SJCRH30 (cell line): Measurements from ENCODE around the gene DENND4B. TPM values are rescaled to one million over a fixed set of nuclear protein-coding genes. Genes with fewer than 3 reads are reported as not detected.

Source experiments
- DNase-seq, 2 experiments: peaks; one replicate each; pipeline ENCODE4 v3.0.0-alpha.2; 2015 to 2020
- H3K27ac ChIP-seq: fragments of 250-450 bp; sonication (Bioruptor Pico); 2 replicates; pipeline ENCODE4 v1.5.1; 2020; ENCODE audit warnings: mild to moderate bottlenecking, moderate library complexity
- H3K27me3 ChIP-seq: fragments of 250-450 bp; sonication (Bioruptor Pico); 2 replicates; pipeline ENCODE4 v1.5.1; 2020; ENCODE audit warnings: mild to moderate bottlenecking, moderate library complexity
- H3K36me3 ChIP-seq: fragments of 250-450 bp; sonication (Bioruptor Pico); 2 replicates; pipeline ENCODE4 v1.5.1; 2020; ENCODE audit warnings: mild to moderate bottlenecking, moderate library complexity
- H3K4me1 ChIP-seq: fragments of 250-450 bp; sonication (Bioruptor Pico); 2 replicates; pipeline ENCODE4 v1.5.1; 2020; ENCODE audit warnings: mild to moderate bottlenecking, moderate library complexity
- H3K4me3 ChIP-seq: fragments of 250-450 bp; sonication (Bioruptor Pico); 2 replicates; pipeline ENCODE4 v1.5.1; 2020; ENCODE audit warnings: mild to moderate bottlenecking, moderate library complexity
- H3K9me3 ChIP-seq: fragments of 250-450 bp; sonication (Bioruptor Pico); replicated peaks from 2 replicates; pipeline ENCODE4 v1.5.1; 2020; ENCODE audit warnings: mild to moderate bottlenecking, moderate library complexity
- total RNA-seq: library from RNA; depleted of rRNA; stranded (reverse); fragments of >200 nt; shearing (Covaris generic); gene quantifications from 2 replicates; pipeline ENCODE4 v1.2.3, GENCODE V29; 2014

DENND4B gene
- total RNA-seq, 1 experiment from 2014 or later: 26.3 TPM

DNA sequence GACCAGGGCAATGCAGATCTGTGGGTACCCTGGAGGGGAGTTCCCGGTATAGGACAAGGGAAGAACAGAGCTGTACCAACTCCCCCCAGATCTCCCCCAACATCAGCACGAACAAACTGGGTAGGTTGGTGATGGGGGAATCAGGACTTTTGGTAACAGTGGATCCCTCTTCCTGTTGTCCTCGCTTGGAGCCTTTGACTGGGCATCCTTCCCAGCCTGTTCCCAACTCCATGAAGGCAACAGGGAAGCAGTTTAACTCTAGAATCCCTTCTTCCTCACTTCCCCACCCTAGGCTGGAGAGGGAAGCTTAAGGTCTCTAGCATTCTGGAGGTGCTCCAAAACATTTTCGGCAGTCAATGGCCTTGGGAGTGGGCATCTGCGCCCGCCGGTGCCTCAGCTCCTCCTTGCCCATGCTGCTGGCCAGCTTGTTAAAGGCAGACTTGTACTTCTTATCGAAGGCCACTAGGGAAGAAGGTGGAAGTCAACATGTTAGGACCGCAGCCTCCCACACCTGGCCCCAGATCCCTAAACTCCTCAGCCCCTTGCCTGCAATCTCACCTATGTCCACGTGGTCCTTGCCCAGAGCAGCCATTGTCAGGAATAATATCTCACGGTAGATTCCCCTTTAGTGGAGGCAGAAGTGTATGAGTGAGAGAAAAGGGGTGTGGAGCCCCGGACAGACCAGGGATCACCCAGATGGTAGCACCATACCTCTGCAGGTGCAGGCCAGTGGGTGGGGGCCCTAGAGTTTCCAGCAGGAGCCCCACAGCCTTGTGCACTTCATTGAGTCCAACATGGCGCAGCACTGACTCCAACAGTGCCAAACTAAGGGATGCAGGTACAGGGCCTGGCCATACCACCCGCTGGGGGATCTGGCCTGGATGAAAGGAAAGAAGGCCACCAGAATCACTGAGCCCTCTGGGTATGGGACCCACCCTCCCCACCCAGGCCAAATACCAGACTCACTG is 16.3 kb downstream of the DENND4B start:
- H3K27ac ChIP-seq: no peak overlapping the region
- DNase-seq: no peak
- no peaks in the 10 kb centered on the region; the same call in 1 of the 2 replicates for H3K36me3 ChIP-seq

DNA sequence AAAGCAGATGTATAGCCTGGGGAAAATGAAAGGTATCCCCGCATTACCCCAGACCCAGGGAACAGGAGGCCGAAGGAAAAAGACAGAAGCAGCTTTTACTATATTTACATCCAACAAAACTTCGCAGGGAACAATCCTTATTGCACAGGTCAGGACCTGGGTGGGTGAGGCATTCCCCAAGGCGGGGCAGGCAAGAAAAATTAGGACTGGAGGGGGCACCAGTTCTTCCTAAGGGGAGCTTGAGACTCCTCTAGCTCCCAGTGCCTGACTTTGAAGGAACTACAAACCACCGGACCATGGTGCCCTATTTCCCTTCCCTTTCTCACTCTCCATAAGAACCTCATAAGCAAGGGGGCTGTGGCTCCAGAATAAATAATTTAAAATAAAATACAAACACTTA is 17.1 kb downstream of the DENND4B start:
- no peaks in the 10 kb centered on the region for H3K9me3 ChIP-seq
- H3K27ac ChIP-seq: no peak overlapping the region
- no peak for DNase-seq
- no peaks in the 10 kb centered on the region for H3K27me3 ChIP-seq
- no peak overlapping the region for H3K4me3 ChIP-seq
- no peaks in the 10 kb centered on the region for H3K4me1 ChIP-seq
- no peaks in the 10 kb centered on the region; the same call in 1 of the 2 replicates for H3K36me3 ChIP-seq

More for the DNA sequence above, 16.3 kb downstream of the DENND4B start:
- no peaks in the 10 kb centered on the region for H3K27me3 ChIP-seq
- no peak overlapping the region for H3K4me3 ChIP-seq
- no peaks in the 10 kb centered on the region for H3K9me3 ChIP-seq
- H3K4me1 ChIP-seq: no peaks in the 10 kb centered on the region

DNA sequence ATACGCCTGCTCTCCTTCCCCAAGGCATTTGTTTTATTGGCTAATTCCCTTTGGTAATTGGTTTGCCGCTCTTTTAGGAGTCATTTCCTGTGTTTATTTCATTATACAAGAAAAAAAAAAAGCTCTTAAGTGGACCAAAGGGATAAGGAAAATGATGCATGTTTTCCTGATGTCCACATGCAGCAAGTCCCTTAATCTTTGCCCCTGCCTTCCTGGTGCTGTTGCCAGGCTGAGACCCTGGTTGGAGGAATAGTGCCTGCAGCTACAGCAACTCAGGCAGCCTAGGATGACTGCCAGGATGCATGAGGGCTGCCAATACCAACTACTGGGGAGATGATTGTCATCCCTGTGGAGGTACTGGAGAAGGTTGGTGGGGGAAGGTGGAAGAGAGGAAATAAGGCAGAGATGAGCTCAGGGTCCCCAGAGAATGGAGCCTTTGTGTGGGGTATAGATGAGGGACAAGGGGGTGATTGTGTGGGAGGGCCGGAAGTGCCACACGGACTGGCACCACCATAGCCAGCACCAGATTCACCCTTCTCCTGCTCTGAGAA is 17.7 kb downstream of the DENND4B start:
- H3K27me3 ChIP-seq: no peaks in the 10 kb centered on the region
- H3K4me1 ChIP-seq: peaks cover under 1% of the 10 kb centered on the region; the same call in 1 of the 2 replicates
- no peak overlapping the region for H3K27ac ChIP-seq
- H3K36me3 ChIP-seq: no peaks in the 10 kb centered on the region; the same call in 1 of the 2 replicates
- no peaks in the 10 kb centered on the region for H3K9me3 ChIP-seq
- DNase-seq: no peak
- H3K4me3 ChIP-seq: no peak overlapping the region

DNA sequence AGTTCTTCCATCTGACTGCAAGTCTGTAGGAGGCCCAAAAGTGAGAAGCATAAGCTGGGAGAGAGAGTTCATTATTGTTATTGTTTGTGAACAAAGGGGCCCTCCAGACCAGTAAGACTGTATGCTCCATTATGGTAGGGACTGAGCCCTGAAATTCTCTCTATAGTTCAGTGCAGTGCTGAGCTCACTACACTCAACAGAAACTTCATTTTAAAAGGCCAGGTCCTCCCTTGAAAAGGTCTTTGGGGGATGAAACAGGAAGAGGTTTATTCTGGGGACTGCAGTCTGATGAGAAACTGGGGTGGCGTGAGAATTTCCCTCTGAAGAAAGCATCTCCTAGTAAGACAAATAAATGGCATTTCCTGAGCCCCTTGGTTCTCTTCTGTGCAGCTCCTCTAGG is 18.3 kb downstream of the DENND4B start:
- Histone ChIP-seq H3K9me3 (no peaks in the 10 kb centered on the region), H3K4me3 (no peak overlapping the region), H3K27me3 (no peaks in the 10 kb centered on the region), H3K36me3 (no peaks in the 10 kb centered on the region; the same call in 1 of the 2 replicates), H3K27ac (no peak overlapping the region), H3K4me1 (peaks cover 2% of the 10 kb centered on the region; the same call in 1 of the 2 replicates)
- no peak for DNase-seq

DNA sequence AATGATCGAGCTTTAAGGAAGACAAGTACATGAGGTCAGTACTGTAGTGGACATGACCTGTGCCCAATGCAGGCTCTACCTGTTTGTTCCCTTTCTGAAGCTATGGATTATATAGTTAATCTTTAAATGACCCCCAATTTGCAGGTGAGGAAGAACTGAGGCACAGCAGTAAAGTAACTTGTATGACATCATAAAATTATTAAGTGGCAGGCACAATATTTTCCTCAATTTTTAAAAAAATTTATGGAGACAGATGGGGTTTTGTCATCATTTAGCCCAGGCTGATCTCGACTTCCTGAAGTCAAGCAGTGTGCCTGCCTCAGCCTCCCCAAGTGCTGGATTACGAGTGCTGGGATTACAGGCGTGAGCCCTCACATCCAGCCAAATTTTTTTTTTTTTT is 20.1 kb downstream of the DENND4B start:
- DNase-seq: no peak
- H3K4me3 ChIP-seq: no peak overlapping the region
- H3K9me3 ChIP-seq: no peaks in the 10 kb centered on the region
- no peaks in the 10 kb centered on the region for H3K27me3 ChIP-seq
- no peaks in the 10 kb centered on the region for H3K36me3 ChIP-seq
- H3K4me1 ChIP-seq: peaks cover 2% of the 10 kb centered on the region; the same call in 1 of the 2 replicates
- H3K27ac ChIP-seq: no peak overlapping the region

DNA sequence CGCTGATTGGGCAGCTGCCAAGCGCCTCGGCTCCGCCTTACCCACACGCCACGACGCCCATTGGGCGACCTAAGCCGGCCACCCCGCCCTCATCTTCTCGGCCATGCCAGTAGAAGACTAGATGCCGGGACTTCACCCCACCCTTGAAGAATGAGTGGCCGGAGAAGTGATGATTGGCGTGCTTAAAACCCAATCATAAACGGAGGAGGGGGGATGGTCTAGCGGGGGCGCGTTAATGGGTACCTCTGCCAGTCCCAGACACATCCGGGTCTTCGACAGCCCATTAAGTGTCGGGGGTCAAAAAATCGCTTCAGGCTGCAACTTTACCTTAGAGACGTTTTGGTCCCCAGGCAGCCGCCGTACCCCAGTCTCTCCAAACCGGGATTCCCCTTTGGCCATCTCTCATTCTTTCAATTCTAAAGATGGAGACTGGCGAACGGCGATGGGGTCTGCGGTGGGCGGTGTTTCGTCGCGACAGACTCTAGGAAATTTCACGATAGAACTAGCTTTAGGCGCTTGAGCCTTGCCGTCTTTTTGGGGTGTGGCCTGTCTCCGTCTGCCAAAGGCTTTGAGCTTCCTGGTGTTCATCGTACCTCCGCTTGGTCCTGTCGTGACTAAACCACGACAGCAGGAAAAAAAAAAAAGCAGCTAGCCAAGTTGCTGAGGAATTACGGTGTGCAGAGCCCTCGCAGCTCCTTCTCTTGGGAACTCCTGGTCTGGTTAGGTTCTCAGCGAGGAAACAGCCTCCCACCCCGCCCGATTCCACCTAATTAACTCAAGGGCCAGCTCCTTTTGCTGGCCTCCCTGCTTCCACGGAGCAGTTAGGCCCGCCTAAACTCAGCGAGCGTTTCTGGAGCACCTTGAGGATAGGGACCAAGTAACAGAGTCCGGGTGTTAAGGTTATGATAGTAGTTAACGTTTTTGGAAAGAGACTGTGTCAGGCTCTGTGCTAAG is 23.3 kb downstream of the DENND4B start, which contains the start of gene GATAD2B:
Gene GATAD2B, minus strand, starts transcription at position 1 of the 954 bp plus-strand sequence. CDS start 94,625 bp downstream, outside the sequence.
- Histone ChIP-seq H3K27ac (peak within 1 kb of the TSS; percentile 37; the same call in 1 of the 2 replicates), H3K27me3 (no peaks in the 10 kb centered on the region), H3K36me3 (no peaks in the 10 kb centered on the region), H3K4me3 (peak within 1 kb of the TSS; percentile 66), H3K9me3 (no peaks in the 10 kb centered on the region), H3K4me1 (peaks cover 13% of the 10 kb centered on the region)
- peak; percentile 100 for DNase-seq

DNA sequence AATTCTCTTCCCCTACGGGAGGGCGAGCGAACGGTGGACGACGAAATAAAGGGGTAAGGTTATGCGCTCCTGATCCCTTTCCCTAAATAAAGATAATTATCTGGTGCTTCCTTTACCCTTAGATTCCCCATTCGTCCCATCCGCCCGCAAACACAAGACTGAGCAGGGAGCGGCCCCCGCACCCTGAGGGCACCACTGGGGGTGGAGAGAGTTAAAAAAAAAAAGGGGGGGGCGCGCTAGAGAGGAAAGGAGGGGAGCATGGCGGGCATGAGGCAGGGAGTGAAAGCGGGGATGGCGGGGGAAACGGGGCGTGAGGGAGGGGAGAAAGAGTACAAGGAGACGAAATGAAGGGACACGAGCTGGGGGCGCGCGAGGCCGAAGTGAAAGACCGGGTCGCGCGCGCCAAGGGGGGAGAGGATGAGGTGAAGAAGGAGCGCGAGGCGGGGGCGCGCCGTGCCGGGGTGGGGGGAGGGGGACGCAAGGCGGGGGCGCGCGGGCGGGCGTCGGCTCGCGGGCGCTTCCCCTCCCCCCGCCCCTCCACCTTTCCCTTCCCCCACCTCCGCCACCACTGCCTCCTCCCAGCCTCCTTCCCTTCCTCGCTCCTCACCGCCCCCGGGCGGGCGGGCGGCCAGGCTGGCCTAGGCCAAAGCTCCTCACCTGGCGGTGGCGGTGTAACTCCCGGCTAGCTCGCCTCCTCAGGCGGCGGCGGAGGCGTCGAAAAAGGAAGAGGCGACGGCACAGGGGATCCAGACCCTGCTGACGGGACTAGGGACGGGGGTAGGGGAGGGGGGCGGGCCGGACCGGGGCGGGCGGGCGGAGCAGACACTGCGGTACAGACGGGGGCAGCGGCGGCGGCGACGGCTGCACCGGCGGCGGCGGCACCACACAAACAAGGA is 24.2 kb downstream of the DENND4B start:
- peak overlapping the region; percentile 66 for H3K4me3 ChIP-seq
- H3K36me3 ChIP-seq: no peaks in the 10 kb centered on the region
- H3K27ac ChIP-seq: peak overlapping the region; percentile 37; the same call in 1 of the 2 replicates
- no peaks in the 10 kb centered on the region for H3K9me3 ChIP-seq
- H3K4me1 ChIP-seq: peaks cover 13% of the 10 kb centered on the region
- no peaks in the 10 kb centered on the region for H3K27me3 ChIP-seq
- DNase-seq: peak; percentile 62 to 68

- Histone ChIP-seq H3K4me3 (peak overlapping the region; percentile 66), H3K36me3 (no peaks in the 10 kb centered on the region), H3K9me3 (no peaks in the 10 kb centered on the region), H3K27ac (peak overlapping the region; percentile 37; the same call in 1 of the 2 replicates), H3K4me1 (peaks cover 13% of the 10 kb centered on the region), H3K27me3 (no peaks in the 10 kb centered on the region)
- DNase-seq: peak in 1 of 2 experiments; percentile 41
Measured at GRCh38 chr1:153921803-153922075, 24.8 kb downstream of the DENND4B start.

- H3K4me1 ChIP-seq: peaks cover 13% of the 10 kb centered on the region
- H3K4me3 ChIP-seq: peak overlapping the region; percentile 66
- H3K36me3 ChIP-seq: no peaks in the 10 kb centered on the region
- DNase-seq: no peak
- H3K9me3 ChIP-seq: no peaks in the 10 kb centered on the region
- no peak overlapping the region for H3K27ac ChIP-seq
- no peaks in the 10 kb centered on the region for H3K27me3 ChIP-seq
Measured at GRCh38 chr1:153921080-153921802, 25.3 kb downstream of the DENND4B start.

DNA sequence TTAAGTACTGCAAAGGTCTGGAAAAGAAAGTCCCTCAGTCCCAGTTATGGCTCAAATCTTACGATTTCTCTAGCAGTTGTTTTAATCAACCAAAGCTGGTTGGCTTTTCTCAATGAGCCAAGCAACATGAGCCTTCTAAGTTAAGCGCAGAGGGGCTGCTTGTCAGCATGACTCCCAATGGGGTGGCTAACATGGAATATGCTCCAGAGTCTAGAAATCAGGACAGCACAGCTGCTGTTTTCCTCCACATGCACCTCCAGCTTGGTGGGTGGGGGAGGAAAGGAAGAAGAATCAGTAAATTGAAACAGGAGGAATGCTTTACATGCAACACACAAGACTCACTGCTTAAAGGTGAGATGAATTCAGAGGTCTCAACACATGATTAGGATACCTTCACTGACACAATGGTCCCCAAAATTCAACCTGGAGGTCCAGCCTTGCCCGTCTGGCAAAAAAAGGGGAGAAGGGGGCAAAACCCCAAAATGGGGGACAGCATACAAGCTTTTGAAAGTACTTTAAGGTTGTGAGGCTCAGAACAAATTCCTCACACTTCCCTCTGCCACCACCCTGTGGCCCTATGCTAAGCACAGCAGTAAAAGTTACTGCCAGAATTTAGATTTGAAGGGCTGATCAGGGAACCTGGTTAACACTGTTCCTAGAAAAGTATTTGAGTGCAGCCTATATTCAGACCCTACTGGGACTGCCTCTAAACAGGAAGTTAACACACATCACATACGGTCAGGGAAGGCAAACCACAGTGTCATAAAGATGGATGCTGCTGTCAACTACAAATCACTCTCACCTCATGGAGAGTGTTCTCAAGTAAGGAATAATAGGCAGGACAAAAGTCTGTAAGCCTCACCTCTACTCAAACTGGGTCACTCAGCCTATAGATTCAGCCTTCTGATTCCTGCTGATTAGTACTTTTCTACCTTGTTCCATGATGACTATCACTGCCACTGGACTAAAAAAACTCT is 26.4 kb downstream of the DENND4B start:
- H3K4me1 ChIP-seq: peaks cover 13% of the 10 kb centered on the region
- no peaks in the 10 kb centered on the region for H3K27me3 ChIP-seq
- H3K9me3 ChIP-seq: no peaks in the 10 kb centered on the region
- H3K27ac ChIP-seq: no peak overlapping the region
- no peaks in the 10 kb centered on the region for H3K36me3 ChIP-seq
- peak in 1 of 2 experiments; percentile 28 for DNase-seq
- H3K4me3 ChIP-seq: no peak overlapping the region

- Histone ChIP-seq H3K36me3 (no peaks in the 10 kb centered on the region), H3K4me1 (peaks cover 11% of the 10 kb centered on the region), H3K27ac (no peak overlapping the region), H3K4me3 (no peak overlapping the region), H3K27me3 (no peaks in the 10 kb centered on the region), H3K9me3 (no peaks in the 10 kb centered on the region)
- DNase-seq: no peak
Measured at GRCh38 chr1:153916297-153916696, 30.2 kb downstream of the DENND4B start.

- no peak overlapping the region for H3K4me3 ChIP-seq
- H3K27ac ChIP-seq: no peak overlapping the region
- no peaks in the 10 kb centered on the region for H3K36me3 ChIP-seq
- DNase-seq: no peak
- no peaks in the 10 kb centered on the region for H3K9me3 ChIP-seq
- no peaks in the 10 kb centered on the region for H3K4me1 ChIP-seq
- no peaks in the 10 kb centered on the region for H3K27me3 ChIP-seq
Measured at GRCh38 chr1:153912349-153912748, 34.2 kb downstream of the DENND4B start.
